Keratinocyte (primary cell): ENCODE results near the gene NEURL1. TPM values are rescaled to one million over a fixed set of nuclear protein-coding genes. Genes with fewer than 3 reads are reported as not detected.

Experiments used
- DNase-seq: peaks from one replicate; pipeline ENCODE4 v3.0.0-alpha.2; 2011; ENCODE audit warnings: low read depth, missing footprints, low spot score
- FAIRE-seq: peaks from 2 replicates; lab custom pipeline; 2011; peaks lifted over from hg19 to GRCh38; lab: Jason Lieb, UNC
- H2AFZ ChIP-seq: 2 replicates; pipeline ENCODE4 v1.6.0; 2012; ENCODE audit warnings: low read length, control low read depth, inconsistent platforms; ENCODE audit not compliant: control insufficient read depth
- H3K27ac ChIP-seq: 2 replicates; pipeline ENCODE4 v1.5.1; 2011; ENCODE audit warnings: low read length; ENCODE audit not compliant: control insufficient read depth, insufficient read depth
- H3K27me3 ChIP-seq: 3 replicates; pipeline ENCODE4 v1.6.0; 2011; ENCODE audit warnings: low read length; ENCODE audit not compliant: control insufficient read depth, insufficient read depth; ENCODE audit errors: extremely low read depth
- H3K36me3 ChIP-seq, 2 experiments: 2 replicates in 1 of 2; 3 replicates in 1 of 2; pipeline ENCODE4 v1.5.1; 2011; ENCODE audit warnings: low read length in 2 of 2, mild to moderate bottlenecking in 1 of 2; ENCODE audit not compliant: control insufficient read depth in 2 of 2, insufficient read depth in 2 of 2; ENCODE audit errors: extremely low read depth in 1 of 2
- H3K4me1 ChIP-seq: 3 replicates; pipeline ENCODE4 v1.5.1; 2011; ENCODE audit warnings: low read length; ENCODE audit not compliant: control insufficient read depth, insufficient read depth; ENCODE audit errors: extremely low read depth
- H3K4me2 ChIP-seq: 3 replicates; pipeline ENCODE4 v1.6.0; 2011; ENCODE audit warnings: low read depth, low read length; ENCODE audit not compliant: control insufficient read depth, insufficient read depth; ENCODE audit errors: extremely low read depth
- H3K4me3 ChIP-seq, 3 experiments: fragments of 200-600 bp in 1 of 3; sonication (generic) in 1 of 3; 2 replicates in 2 of 3; 3 replicates in 1 of 3; pipeline ENCODE4 v1.5.1; 2011 to 2016; ENCODE audit warnings: low read length in 3 of 3, mild to moderate bottlenecking in 3 of 3, control low read depth in 2 of 3, inconsistent platforms in 1 of 3, low read depth in 1 of 3, mixed read lengths in 1 of 3, mixed run types in 1 of 3, moderate library complexity in 1 of 3; ENCODE audit not compliant: control insufficient read depth in 2 of 3, insufficient read depth in 2 of 3; ENCODE audit errors: extremely low read depth in 1 of 3
- H3K79me2 ChIP-seq: 2 replicates; pipeline ENCODE4 v1.6.0; 2012; ENCODE audit warnings: low read length; ENCODE audit not compliant: control insufficient read depth, insufficient read depth
- H3K9ac ChIP-seq: 3 replicates; pipeline ENCODE4 v1.6.0; 2011; ENCODE audit warnings: low read length; ENCODE audit not compliant: control insufficient read depth, insufficient read depth; ENCODE audit errors: extremely low read depth
- H3K9me1 ChIP-seq: 3 replicates; pipeline ENCODE4 v1.6.0; 2011; ENCODE audit warnings: low read length; ENCODE audit not compliant: control insufficient read depth, insufficient read depth; ENCODE audit errors: extremely low read depth
- H3K9me3 ChIP-seq: 2 replicates; pipeline ENCODE4 v1.5.1; 2012; ENCODE audit warnings: low read depth, low read length; ENCODE audit not compliant: control insufficient read depth
- H4K20me1 ChIP-seq: 3 replicates; pipeline ENCODE4 v1.6.0; 2011; ENCODE audit warnings: low read length; ENCODE audit not compliant: control insufficient read depth, insufficient read depth; ENCODE audit errors: extremely low read depth
- CTCF ChIP-seq, 3 experiments: IDR thresholded peaks in 1 of 3; conservative IDR thresholded peaks in 1 of 3; optimal IDR thresholded peaks in 1 of 3; 2 replicates in 2 of 3; 3 replicates in 1 of 3; pipeline versions ENCODE3 to v1.5.1; 2011; ENCODE audit warnings: low read length in 3 of 3, mild to moderate bottlenecking in 3 of 3, moderate library complexity in 2 of 3, control low read depth in 1 of 3, inconsistent platforms in 1 of 3; ENCODE audit not compliant: insufficient read depth in 2 of 3; ENCODE audit errors: extremely low read depth in 1 of 3
- EZH2 ChIP-seq: IDR thresholded peaks from one replicate; pipeline ENCODE4 v1.6.1; 2012; ENCODE audit warnings: inconsistent platforms, mild to moderate bottlenecking, low read length, moderate library complexity
- dilution Hi-C: fragments of 300-500 bp; cut with MboI; formaldehyde crosslinking; loops from one replicate; pipeline ENCODE4 v1.7.0; 2020; ENCODE audit warnings: low sequenced_read_pairs; ENCODE audit not compliant: extremely low pct_ligation_motif_present
- polyA plus RNA-seq, 5 experiments: library from polyadenylated mRNA; depleted of rRNA in 3 of 5; stranded (reverse) in 3 of 5; stranded (forward) in 1 of 5; unstranded in 1 of 5; fragments of >200 nt; gene quantifications; 1 replicate in 1 of 5; 2 replicates in 3 of 5; 3 replicates in 1 of 5; pipeline versions ENCODE4 v1.2.1 to v1.2.3, GENCODE V29; 2011 to 2012; ENCODE audit warnings: missing spikeins in 2 of 5, low read depth in 1 of 5, low replicate concordance in 1 of 5

Gene NEURL1
- polyA plus RNA-seq, 1 donor (not counting 4 experiments of a cell fraction or from before 2014, with no cell fraction given) = 0.03 TPM

GRCh38 chr10:103613616-103614015 lies 120.1 kb downstream of the NEURL1 start:
- DNase-seq (no peak), FAIRE-seq (no peak)
- Histone ChIP-seq H3K4me1 (no peaks in the 10 kb centered on the region), H3K9me1 (no peaks in the 10 kb centered on the region), H3K4me2 (no peak overlapping the region), H2AFZ (no peak overlapping the region), H3K27ac (no peak overlapping the region), H3K4me3 (no peak overlapping the region), H3K9me3 (no peaks in the 10 kb centered on the region), H3K36me3 (peaks cover 73 to 83% of the 10 kb centered on the region in 2 experiments), H3K9ac (no peak overlapping the region), H4K20me1 (peaks cover 6% of the 10 kb centered on the region), H3K79me2 (no peaks in the 10 kb centered on the region), H3K27me3 (no peaks in the 10 kb centered on the region)
- TF ChIP-seq EZH2 (no peak), CTCF (optimal IDR thresholded peaks at IDR 0.05 in 1 of 3, IDR thresholded peaks at IDR 0.05 in 1 of 3, conservative IDR thresholded peaks at IDR 0.05 in 1 of 3; ENCODE audit: extremely low read depth in 1 of 3, insufficient read depth in 2 of 3, low read length in 3 of 3) (no peak)
- dilution Hi-C loops = no loop called here

- Histone ChIP-seq H3K4me2 (no peak overlapping the region), H3K9me1 (no peaks in the 10 kb centered on the region), H3K9me3 (no peaks in the 10 kb centered on the region), H3K27me3 (no peaks in the 10 kb centered on the region), H3K27ac (no peak overlapping the region), H2AFZ (no peak overlapping the region), H3K9ac (no peak overlapping the region), H4K20me1 (peaks cover 6% of the 10 kb centered on the region), H3K79me2 (no peaks in the 10 kb centered on the region), H3K36me3 (peaks cover 70 to 82% of the 10 kb centered on the region in 2 experiments), H3K4me1 (no peaks in the 10 kb centered on the region), H3K4me3 (no peak overlapping the region)
- dilution Hi-C loops = no loop called here
- FAIRE-seq (peak; percentile 41), DNase-seq (no peak)
- TF ChIP-seq CTCF (optimal IDR thresholded peaks at IDR 0.05 in 1 of 3, IDR thresholded peaks at IDR 0.05 in 1 of 3, conservative IDR thresholded peaks at IDR 0.05 in 1 of 3; ENCODE audit: extremely low read depth in 1 of 3, insufficient read depth in 2 of 3, low read length in 3 of 3) (no peak), EZH2 (no peak)
Observed at GRCh38 chr10:103614306-103615158, 121.0 kb downstream of the NEURL1 start.
